Measurements from ENCODE around the gene LIMCH1.

Gene LIMCH1

DNA sequence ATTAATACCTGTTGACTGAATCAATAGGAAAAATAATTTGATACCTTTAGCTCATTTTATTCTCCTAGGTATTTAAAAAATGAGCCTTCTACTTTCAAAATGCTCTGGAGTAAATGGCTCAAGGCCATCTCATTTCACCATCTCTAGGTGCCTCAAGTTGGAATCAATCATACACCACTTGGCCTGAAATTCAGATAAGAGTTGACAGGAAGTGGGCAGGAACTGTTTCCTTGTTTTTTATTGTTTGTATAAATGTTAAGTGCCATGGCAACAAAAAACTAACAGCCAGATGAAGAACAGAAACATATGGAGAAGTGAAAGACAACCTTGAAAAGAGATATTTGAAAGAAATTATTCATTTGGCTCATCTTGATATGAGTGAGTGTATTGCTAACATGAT, 12.4 kb downstream of the LIMCH1 start:
- Histone ChIP-seq H3K9me3 (no peaks in the 10 kb centered on the region), H3K36me3 (no peaks in the 10 kb centered on the region), H3K27ac (no peak overlapping the region), H3K4me1 (ENCODE audit: control insufficient read depth in 1 of 2, insufficient read depth in 1 of 2, low read depth in 1 of 2, low read length in 1 of 2) (no peaks in the 10 kb centered on the region), H3K27me3 (no peaks in the 10 kb centered on the region), H3K4me3 (ENCODE audit: low read depth in 1 of 2, low read length in 1 of 2) (no peak overlapping the region)
- TF ChIP-seq, protein P1, sequence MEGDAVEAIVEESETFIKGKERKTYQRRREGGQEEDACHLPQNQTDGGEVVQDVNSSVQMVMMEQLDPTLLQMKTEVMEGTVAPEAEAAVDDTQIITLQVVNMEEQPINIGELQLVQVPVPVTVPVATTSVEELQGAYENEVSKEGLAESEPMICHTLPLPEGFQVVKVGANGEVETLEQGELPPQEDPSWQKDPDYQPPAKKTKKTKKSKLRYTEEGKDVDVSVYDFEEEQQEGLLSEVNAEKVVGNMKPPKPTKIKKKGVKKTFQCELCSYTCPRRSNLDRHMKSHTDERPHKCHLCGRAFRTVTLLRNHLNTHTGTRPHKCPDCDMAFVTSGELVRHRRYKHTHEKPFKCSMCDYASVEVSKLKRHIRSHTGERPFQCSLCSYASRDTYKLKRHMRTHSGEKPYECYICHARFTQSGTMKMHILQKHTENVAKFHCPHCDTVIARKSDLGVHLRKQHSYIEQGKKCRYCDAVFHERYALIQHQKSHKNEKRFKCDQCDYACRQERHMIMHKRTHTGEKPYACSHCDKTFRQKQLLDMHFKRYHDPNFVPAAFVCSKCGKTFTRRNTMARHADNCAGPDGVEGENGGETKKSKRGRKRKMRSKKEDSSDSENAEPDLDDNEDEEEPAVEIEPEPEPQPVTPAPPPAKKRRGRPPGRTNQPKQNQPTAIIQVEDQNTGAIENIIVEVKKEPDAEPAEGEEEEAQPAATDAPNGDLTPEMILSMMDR (IDR thresholded peaks at IDR 0.05) = no peak

DNA sequence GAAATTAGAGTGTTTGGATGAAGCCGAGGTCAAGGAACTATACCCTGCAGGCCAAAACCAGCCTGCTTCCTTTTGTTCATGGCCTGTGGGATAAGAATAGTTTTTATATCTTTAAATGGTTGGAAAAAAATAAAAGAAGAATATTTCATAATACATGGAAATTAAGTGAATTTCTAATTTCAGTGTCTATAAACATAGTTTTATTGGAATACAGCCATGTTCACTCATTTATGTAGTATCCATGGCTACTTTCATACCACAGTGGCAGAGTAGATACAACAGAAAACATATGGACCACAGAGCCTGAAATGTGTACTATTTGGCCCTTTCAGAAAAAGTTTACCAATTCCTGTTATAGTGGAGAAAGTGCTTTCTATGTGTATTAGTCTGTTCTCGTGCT, 13.6 kb downstream of the LIMCH1 start:
- Histone ChIP-seq H3K9me3 (no peaks in the 10 kb centered on the region), H3K27ac (no peak overlapping the region), H3K4me3 (ENCODE audit: low read depth in 1 of 2, low read length in 1 of 2) (no peak overlapping the region), H3K4me1 (ENCODE audit: control insufficient read depth in 1 of 2, insufficient read depth in 1 of 2, low read depth in 1 of 2, low read length in 1 of 2) (no peaks in the 10 kb centered on the region), H3K27me3 (no peaks in the 10 kb centered on the region), H3K36me3 (no peaks in the 10 kb centered on the region)
- TF ChIP-seq, protein P1 (IDR thresholded peaks at IDR 0.05) = no peak

DNA sequence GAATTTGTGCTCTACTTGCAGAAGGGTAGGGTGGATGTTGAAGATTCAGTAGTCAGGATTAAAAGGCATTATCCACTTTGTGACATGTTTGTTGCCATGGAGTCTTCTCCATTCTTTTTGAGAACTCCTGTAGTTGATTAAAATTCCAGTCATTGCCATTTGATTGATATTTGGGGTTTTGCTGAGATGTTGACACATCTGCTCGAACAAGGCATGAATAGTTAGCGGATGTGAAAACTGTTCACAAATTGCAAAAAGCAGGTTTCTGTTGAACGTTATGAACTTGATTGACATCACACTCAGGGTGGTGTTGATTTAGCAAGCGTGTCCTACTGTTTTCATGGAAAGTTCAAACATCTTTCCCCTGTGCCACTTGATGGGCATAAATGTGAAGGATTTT, 16.9 kb downstream of the LIMCH1 start:
- TF ChIP-seq, protein P1 (IDR thresholded peaks at IDR 0.05) = no peak
- Histone ChIP-seq H3K4me3 (ENCODE audit: low read depth in 1 of 2, low read length in 1 of 2) (no peak overlapping the region), H3K4me1 (ENCODE audit: control insufficient read depth in 1 of 2, insufficient read depth in 1 of 2, low read depth in 1 of 2, low read length in 1 of 2) (no peaks in the 10 kb centered on the region), H3K36me3 (no peaks in the 10 kb centered on the region), H3K27me3 (no peaks in the 10 kb centered on the region), H3K27ac (no peak overlapping the region), H3K9me3 (no peaks in the 10 kb centered on the region)

DNA sequence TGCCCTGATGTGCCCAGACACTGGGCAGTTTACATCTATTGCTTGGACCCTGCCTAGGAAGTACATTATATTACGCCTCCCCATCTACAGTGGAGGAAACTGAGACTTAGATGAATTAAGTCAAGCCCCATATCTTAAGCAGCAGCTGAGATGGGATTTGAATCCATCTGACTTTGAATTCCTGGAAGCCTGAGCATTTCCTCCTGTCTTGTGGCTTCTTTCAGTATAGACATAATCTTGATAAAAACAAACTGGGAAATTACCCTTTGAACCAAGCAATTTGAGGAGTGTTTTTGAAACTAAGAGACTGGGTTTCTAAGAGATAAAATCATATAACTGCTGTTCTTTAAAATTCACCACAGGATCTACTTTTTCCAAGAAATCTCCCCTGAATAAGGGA, 18.6 kb downstream of the LIMCH1 start:
- H3K27me3 ChIP-seq = no peaks in the 10 kb centered on the region
- TF ChIP-seq, protein P1 (IDR thresholded peaks at IDR 0.05) = no peak

DNA sequence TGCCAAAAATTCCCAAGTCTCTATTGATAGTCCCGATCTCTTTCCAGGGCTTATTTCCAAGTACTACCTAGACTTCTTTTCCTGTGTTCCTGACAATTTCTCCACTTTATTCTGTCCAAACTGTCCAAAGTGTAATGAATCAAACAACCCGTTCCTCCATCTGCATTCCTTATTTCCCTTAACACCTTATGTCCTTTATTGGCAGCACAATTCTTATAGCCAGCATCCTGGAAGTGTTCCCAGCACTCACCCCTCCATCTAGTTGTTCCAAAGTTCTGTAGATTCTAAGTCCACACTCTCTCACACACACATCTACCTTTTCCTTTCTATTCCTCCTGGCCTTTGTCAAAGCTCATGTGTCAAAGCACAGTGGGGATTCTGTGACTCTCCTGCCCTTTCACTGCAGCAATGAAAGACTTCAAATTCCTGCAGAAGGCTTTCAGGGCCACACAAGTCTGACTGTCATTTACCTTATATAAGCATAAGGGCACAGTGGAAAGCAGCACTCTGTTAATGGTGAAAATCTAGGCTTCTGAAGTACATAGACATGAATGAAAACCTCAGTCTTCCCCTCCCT, 22.1 kb downstream of the LIMCH1 start:
- Histone ChIP-seq H3K4me1 (ENCODE audit: control insufficient read depth in 1 of 2, insufficient read depth in 1 of 2, low read depth in 1 of 2, low read length in 1 of 2) (no peaks in the 10 kb centered on the region), H3K4me3 (ENCODE audit: low read depth in 1 of 2, low read length in 1 of 2) (no peak overlapping the region), H3K27ac (no peak overlapping the region), H3K36me3 (no peaks in the 10 kb centered on the region), H3K27me3 (no peaks in the 10 kb centered on the region), H3K9me3 (no peaks in the 10 kb centered on the region)
- TF ChIP-seq, protein P1 (IDR thresholded peaks at IDR 0.05) = no peak

More for the DNA sequence above, 18.6 kb downstream of the LIMCH1 start:
- Histone ChIP-seq H3K4me3 (ENCODE audit: low read depth in 1 of 2, low read length in 1 of 2) (no peak overlapping the region), H3K9me3 (no peaks in the 10 kb centered on the region), H3K4me1 (ENCODE audit: control insufficient read depth in 1 of 2, insufficient read depth in 1 of 2, low read depth in 1 of 2, low read length in 1 of 2) (no peaks in the 10 kb centered on the region), H3K27ac (no peak overlapping the region), H3K36me3 (no peaks in the 10 kb centered on the region)

DNA sequence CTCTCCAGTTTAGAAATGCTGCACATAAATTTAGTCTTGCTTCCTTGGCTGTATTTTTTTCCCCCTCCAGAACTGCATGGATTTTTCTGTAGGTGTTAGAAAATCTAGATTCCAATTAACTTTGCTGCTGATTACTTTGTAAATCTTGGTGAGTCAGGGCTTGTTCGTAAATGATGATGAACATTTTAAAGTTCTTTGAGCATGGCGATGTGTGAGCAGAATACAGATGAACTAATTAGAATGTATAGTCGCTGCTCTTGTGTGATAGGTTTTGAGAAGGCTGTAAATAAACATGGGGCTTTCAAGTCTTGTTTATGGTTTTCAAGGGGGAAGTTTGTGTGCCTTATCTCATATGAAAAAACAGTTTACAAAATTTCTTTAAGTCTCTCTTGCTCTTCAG, 23.3 kb downstream of the LIMCH1 start:
- no peaks in the 10 kb centered on the region for H3K4me1 ChIP-seq (ENCODE audit: control insufficient read depth in 1 of 2, insufficient read depth in 1 of 2, low read depth in 1 of 2, low read length in 1 of 2)
- no peak overlapping the region for H3K4me3 ChIP-seq (ENCODE audit: low read depth in 1 of 2, low read length in 1 of 2)
- TF ChIP-seq, protein P1 (IDR thresholded peaks at IDR 0.05) = no peak
- H3K36me3 ChIP-seq = no peaks in the 10 kb centered on the region
- H3K27me3 ChIP-seq = no peaks in the 10 kb centered on the region
- H3K27ac ChIP-seq = no peak overlapping the region
- no peaks in the 10 kb centered on the region for H3K9me3 ChIP-seq
